NCI-H345 treated with DMSO at 0.1 percent for 48 hours (cell line): ENCODE data around the gene STK17A.
"Not testable (repeated sequence)": the region's sequence is repeated elsewhere in the genome, so short reads cannot be mapped to it uniquely, and the experiment has no call there.

ENCODE experiments used
- DNase-seq: peaks from one replicate; lab custom pipeline; 2025; ENCODE audit not compliant: unreplicated experiment; lab: John Stamatoyannopoulos, UW

Gene STK17A

DNA sequence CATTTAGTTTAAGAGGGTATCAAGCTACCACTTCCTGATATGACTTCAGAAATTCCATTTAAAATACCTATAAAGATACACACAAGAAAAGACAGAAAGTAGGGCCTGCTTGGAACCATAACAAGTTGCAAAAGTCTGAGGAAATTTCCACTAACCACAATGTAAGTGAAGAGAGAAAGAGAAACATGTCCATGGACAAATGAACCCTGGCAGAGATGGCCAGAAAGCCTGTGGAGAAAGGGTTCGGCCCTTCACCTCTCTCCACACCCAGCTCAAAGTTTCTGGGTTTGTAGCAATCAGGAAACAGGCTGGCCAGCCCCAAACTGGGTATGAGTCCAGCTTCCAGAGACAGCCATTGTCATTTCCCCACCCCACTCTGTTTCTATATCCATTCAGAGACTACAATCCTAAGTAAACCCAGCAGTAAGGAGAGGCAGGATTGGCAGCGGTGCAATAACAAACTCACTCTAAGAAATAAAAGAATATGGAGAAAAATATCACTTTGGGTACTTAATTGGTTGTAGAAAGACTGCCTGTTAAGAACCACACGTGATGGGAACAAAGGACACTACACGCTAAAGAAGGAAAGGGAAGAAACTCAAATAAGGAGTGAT is 71.1 kb downstream of the STK17A start:
- no peak for DNase-seq

DNA sequence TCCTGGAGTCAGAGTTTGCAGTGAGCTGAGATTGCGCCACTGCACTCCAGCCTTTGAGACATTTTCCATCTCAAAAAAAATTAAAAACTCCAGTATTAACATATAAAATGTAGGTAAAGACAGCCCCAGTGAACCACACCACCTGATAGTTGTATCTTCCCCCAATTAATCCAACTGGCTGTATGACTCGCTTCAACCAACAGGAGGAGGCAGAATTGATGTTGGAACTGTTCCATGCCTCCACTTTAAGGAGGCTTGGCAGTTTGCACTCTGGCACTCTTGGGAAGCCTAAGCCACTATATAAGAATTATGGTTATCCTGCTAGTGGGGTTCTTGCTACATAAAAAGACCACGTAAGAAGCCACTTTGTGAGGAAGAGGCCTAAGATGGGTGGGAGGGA is 72.7 kb downstream of the STK17A start:
- DNase-seq = no peak

DNA sequence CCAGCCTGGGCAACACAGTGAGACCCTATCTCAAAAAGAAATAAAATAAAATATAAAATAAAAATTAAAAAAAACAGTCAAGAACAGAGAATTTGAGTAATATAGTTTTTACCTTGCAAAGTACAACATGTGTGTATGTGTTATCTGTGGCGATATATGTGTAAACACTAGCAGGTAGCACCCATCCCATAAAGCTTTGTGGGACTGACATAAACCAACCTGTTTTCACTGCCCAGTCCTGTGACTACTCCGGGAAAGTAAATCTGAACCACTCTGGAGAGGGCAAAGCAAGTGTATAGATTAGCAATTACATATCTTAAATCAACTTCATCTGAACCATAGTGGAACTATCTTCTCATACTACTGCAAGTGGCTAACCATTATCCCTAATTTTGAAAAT is 74.1 kb downstream of the STK17A start:
- no peak for DNase-seq

DNA sequence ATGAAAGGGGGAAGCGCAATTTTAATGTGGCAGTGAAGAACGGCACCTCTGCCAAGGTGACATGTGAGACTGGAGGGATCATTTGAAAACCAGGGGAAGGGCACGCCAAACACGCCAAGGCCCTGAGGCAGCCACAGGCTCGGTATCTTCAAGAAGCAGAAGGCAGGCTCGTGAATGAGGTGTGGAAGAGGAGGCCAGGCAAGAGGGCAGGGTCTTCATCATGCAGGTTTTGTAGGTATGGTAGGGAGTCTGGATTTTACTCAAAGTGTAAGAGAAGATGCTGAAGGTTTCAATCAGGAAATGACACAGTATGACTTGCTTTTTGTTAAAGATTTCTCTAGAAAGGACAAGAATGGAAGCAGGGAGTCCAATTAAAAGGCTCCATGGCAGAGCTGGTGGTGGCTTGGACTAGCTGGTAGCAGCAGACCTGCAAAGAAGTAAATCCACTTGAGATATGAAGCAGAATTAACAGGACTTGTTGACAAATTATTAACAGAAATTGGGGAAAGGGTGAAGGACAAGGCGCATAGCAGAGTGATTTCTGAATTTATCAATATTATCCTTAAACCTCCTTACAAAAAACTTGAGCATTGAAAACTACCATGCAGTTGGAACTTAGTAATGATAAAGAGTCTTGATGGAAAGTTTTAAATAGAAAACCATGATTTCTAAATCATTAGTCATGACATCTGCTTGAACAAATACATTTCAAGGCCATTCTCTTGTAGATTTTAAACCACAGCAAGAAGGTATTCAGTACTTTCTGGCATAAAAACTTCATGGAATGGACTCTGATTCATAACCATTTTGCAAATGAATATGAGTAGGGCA is 76.0 kb downstream of the STK17A start:
- DNase-seq = no peak

DNA sequence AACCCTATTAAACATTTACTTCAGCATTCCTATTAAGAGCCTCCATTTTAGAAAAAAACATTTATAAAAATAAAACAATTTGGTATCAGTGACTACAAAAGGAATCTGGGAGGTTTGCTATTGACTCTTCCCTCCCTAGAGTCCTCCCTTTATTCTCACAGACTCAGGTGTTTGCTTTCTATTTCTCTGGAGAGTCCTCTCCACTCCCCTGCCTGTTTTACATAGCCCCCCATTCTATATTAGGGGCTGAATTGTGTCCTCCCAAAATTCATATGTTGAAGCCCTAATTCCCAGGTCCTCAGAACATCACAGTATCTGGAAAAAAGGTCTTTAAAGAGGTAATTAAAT is 76.6 kb downstream of the STK17A start:
- no peak for DNase-seq

DNA sequence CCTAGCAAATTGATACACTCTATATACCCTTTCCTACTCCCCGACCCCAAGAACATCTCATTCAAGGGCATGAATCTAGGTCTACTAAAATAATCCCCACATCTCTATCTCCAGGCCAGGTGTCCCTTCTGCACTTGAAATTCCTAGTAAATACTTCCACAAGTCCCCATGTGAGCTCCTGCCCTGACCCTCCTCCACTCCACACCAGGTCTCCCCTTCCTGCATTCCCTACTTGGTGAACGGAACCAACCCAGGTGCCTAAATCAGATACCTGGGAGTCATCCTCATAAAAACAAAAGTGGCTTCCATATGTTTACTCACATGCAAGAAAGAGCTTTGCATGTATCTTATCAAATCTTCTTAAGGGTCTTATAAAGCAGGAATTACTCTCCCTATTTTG is 77.2 kb downstream of the STK17A start:
- no peak for DNase-seq

DNA sequence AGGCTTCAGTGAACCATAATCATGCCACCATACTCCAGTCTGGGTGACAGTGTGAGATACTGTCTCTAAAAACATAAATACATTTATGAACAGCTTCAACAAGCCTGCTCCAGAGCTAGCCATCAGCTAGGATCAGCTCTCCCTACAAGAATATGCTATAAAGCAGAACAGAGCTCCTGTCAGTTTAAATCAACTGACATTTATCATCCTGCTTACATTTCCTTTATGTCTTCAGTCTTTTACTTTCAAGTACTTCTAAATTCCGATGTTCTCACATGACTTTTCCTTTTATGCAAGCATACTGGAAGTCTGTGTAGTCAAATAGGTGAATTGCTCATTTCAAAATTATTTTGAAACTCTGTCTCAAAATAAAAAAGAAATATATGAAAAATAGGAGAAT is 81.8 kb downstream of the STK17A start:
- DNase-seq = no peak

DNA sequence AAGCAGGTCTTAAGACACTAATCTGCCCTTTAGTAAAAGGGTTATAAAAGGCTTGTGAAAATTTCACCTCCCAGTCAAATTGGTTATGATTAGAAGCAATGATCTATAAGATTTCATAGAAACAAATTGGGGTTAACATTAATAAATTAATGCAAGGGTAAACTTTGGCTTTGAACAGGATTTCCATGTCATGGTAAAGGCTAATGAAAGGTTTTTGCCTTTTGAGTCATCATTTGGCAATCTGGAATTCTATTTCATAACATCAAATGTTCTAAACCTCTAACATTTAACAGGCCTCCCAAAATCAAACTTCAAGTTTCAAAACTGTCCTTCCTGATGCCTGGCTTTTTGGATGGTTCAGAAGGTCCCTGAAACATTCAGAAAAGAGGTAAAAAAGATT is 84.0 kb downstream of the STK17A start:
- no peak for DNase-seq

DNA sequence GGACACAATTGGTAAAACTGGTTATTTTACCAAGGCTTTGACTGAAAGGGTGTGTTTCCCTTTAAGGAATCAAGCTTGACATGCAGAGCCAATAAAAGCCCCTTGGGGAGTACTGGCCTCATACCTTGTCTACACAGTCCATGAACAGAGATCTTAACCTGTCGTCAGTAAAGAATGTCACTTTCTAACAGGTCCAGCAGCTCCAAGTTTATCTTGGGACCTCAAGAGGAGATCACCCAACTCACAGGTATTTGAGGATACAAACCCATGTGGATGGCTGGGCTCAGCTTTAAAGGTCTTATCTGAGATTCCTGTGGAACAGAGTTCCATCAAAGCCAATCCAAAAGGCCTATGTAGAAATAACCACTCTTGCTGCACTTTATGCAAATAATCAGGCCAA is 85.1 kb downstream of the STK17A start:
- DNase-seq = no peak

DNA sequence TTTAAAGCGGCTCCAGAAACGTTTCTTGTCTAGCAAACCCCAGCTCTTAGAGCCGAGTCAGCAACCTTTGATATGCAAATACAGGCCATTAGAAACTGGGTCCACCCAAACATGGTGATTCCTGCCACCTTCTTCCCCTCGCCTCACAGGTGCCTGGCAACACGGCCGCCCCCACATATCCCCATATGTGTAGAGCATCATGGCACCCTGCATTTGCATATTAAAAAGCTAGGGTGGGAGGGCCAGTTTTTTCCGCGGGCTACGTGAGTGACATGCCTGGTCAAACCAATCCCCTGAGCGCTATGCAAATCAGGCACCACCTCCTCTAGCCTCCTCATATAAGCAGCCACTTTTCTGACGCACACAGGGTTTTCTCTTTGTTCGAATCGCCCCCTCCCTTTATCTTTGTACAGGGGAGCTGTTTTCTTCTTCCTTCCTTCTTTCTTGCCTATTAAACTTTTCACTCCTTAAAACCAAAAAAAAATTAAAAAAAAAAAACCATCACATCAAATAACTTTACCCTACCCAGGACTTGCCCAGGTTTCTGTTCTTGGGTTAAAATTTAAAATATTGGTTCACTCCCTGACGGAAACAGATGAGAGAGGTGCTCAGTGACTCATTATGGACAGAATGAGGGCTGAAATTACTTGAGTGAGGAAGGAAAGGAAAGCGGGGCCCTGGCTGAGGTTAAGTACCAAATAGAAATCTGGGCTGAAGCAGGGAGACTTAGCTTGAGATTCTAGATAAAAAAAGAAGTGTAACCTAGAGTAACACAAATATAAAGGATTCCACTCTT is 86.6 kb downstream of the STK17A start:
- DNase-seq = no peak

DNA sequence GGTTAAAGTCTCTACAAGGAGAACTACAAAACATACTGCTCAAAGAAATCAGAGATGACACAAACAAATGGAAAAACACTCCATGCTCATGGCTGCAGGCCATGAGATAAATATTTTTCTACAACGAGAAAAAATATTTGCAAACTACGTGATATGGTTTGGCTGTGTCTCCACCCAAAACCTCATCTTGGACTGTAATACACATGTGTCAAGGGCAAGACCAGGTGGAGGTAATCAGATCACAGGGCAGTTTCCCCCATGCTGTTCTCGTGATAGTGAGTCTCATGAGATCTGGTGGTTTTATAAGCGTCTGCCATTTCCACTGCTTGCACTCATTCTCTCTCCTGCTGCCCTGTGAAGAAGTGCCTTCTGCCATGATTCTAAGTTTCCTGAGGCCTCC is 88.6 kb downstream of the STK17A start:
- no peak for DNase-seq

DNA sequence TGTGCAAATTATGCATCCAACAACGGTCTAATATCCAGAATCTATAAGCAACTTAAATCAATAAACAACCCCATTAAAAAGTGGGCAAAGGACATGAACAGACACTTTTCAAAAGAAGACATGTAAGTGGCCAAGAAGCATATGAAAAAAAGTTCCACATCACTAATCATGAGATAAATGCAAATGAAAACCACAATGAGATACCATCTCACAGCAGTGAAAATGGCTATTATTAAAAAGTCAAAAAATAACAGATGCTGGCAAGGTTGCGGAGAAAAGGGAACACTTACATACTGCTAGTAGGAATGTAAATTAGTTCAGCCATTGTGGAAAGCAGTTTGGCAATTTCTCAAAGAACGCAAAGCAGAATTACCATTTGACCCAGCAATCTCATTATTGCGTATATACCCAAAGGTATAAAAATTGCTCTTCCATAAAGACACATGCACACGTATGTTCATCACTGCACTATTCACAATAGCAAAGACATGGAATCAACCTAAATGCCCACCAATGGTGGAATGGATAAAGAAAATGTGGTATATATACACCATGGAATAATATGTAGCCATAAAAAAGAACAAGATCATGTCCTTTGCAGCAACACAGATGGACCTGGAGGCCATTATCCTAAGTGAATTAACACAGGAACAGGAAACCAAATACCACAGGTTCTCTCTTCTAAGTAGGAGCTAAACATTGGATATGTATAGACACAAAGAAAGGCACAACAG is 90.5 kb downstream of the STK17A start:
- not testable (repeated sequence) for DNase-seq

DNA sequence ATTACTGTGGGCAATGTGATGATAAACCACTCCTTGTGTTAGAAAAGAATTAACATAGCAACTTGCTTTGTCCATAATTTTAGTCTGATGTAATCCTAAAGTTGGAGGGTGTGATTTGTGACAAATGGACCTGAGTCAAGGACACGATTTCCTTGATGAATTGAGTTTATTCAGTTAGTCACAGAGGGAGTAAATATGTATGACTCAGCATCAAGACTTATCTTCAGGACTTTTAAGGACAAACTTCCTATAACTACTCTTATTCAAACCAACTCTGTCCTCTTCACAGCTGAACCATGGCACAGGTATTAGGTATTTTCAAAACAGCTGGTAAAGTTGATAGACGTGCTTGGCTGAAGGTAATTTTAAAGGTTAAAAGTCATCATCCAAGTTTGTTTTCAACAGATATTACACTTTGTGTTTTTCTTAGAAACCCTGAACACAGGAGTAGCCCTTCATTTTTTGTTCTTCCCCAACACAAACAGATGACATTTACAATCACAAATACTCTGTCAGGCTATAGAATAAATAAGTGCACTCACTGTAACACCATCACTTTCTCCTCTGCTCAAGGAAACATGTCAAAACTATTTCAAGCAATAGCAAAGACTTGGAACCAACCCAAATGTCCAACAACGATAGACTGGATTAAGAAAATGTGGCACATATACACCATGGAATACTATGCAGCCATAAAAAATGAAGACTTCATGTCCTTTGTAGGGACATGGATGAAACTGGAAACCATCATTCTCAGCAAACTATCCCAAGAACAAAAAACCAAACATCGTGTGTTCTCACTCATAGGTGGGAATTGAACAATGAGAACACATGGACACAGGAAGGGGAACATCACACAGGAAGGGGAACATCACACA is 91.9 kb downstream of the STK17A start:
- no peak for DNase-seq
